ENCODE data around the gene RGS6.

Gene RGS6

DNA sequence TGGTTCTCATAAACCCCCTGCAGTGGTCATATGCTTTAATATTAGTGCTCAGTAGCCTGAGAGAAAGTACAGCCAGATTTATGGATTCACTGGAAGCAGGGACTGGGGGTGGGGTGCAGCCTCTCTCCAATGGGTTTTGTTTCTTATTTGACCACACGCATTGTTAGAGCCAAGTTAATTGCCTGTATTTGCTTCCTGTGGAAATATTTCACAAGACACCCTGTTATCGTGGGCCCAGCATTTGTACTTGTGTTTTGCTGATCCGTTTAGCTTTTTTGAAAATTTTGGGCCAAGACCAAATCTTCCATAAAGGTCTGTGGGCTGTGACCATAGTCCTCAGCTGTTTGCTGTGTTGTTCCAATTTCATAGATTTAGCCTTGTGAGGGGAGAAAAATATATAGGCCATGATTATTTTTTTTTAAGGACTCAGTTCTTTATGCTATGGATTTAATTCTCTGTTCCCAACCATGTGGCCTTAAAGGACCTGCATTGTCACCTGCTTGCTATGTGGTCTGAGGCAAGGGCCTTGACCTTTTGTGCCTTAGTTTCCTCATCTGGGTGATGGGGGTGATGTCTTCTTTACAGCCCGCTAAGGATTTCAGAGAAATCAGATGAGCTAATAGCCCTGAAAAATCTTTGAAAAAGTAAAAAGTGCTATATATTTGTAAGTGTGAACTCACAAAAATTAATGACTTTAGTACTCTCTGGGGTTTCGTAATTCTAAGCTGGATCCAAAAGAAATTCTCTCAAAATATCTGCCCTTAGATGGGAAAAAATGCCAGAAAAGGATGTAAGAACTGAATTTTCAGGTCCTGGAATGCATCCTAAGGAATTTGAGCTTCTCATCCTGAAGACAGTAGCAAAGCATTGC is 591.4 kb downstream of the RGS6 start:
- no peak for DNase-seq (ENCODE audit: low read depth)

- DNase-seq (ENCODE audit: low read depth), result no peak
Measured at GRCh38 chr14:72524295-72524629, 592.0 kb downstream of the RGS6 start.

- peak; percentile 78 for DNase-seq (ENCODE audit: low read depth)
Measured at GRCh38 chr14:72525087-72525915, 593.1 kb downstream of the RGS6 start.

DNA sequence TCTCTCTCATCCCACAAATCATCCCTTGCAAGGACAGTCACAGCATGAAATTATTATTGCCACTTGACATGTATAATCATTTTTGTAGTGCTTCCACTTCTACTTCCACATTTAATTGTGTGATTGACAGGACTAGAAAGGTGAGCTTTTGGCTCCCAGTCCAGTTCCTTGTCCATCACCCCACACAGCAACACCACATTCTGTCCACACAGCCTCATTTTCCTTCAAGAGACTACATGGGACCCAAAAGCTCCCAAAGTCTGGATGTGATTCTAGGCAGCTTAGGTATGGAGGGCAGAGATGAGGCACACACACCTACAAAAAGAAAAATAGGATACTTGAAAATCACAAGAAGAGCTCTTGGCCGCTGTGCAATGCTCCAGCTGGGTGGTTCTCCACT is 595.4 kb downstream of the RGS6 start:
- DNase-seq (ENCODE audit: low read depth), result no peak

- DNase-seq (ENCODE audit: low read depth), result no peak
Measured at GRCh38 chr14:72528059-72528862, 596.0 kb downstream of the RGS6 start.

DNA sequence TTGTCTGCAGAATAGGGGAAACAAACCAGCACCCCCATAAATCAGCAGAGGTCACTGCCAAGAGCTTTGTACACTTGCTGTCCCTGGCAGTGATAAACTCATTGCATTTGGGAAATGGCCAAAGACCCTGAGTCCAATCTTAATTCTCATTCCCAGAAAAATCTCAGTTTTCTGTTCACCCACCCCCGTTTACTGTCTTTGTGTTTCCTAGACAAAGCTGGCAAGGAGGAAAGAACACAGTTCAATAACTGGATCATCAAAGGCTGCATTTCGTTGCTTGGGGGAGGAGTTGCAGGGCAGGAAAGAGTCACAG is 596.6 kb downstream of the RGS6 start:
- DNase-seq (ENCODE audit: low read depth), result no peak

GRCh38 chr14:72532686-72533454 is 600.6 kb downstream of the RGS6 start:
- no peak for DNase-seq (ENCODE audit: low read depth)

- DNase-seq (ENCODE audit: low read depth), result no peak
Measured at GRCh38 chr14:72535485-72535884, 603.3 kb downstream of the RGS6 start.

DNA sequence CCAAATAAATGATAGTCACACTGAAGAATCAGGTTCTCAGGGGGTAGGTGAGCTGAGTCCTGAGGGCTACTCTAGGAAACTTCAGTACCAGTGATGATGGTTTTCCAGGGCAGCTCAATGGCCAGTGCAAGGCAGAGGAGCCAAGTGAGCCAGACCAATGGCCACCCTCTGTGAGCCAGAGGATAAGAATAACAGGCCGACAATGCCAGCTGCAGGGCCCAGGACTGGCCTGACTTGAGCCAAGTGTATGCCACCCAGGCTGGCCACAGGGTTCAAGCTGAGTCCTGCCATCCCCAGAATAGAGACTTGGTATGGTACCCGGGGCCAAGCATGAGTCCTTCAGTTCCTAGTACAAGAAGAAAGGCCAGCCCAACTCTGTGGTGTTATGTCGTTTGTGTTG is 606.2 kb downstream of the RGS6 start:
- no peak for DNase-seq (ENCODE audit: low read depth)

DNA sequence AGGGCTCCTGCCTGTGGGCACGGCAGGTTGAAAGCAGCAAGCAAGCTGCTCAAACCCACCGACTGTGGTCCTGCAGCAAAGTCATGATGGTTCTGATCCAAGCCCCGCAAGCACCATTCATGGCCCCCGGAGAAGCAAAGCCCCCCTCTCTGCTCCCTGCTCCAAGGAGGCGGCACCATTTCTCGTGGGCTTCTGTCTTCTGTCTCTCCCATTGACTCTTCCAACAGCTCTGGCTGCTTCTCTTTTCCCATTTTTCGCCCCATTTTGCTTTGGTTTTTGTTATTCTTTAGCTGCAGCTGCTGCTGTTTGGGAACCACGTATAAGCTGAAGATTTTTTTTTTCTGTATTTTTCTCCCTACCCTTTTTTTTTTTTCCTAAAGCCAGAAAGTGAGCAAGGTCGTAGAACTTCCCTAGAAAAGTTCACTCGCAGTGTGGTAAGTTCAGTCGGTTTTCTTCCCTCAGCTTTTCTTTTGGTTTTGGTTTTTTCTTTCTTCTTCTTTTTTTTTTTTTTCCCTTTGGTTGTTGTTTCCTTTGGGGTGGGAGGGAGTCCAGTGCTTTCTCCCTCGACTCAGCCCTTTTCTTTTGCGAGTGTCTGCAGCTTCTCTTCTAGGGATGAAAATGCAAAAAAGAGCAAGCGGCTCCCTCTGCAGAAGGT is 607.6 kb downstream of the RGS6 start:
- DNase-seq (ENCODE audit: low read depth), result no peak

DNA sequence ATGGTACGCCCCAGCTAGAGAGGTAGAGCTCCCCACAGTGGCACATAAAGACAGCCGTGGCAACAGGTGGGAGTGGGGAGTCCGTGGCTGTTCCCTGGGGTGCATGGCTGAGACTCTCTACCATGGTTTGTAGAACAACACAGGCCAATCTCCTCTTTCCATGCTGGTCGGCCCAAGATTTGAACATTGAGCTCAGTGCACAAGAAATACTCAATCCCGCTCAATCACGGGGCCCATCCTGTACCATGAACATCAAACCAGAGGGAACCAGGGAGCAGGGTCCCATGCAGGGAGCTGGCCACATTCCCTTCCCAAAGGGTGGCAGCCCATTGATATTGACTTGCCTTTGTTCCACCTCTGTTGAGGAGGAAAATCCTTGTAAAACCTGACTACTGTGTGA is 608.6 kb downstream of the RGS6 start:
- DNase-seq (ENCODE audit: low read depth), result no peak

DNA sequence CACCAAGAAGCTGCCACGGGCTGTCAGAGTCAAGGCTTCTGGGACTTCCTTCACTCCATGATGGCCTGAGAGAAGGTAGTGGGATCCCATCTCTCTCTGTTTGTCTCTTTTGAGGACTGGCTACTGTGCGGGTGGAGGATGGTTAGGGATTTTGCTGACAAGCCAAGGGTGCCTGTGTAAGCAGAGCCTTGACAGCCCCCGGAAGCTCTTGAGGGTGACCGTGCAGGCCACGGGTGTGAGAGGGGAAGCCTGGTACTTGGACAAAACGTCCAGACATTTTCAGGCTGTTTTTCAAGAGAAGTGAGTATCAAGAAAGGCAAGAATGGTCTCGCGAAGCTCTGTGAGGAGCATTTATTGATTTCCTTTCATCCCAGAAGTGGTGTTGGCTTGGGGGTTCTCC is 609.3 kb downstream of the RGS6 start:
- DNase-seq (ENCODE audit: low read depth), result no peak

DNA sequence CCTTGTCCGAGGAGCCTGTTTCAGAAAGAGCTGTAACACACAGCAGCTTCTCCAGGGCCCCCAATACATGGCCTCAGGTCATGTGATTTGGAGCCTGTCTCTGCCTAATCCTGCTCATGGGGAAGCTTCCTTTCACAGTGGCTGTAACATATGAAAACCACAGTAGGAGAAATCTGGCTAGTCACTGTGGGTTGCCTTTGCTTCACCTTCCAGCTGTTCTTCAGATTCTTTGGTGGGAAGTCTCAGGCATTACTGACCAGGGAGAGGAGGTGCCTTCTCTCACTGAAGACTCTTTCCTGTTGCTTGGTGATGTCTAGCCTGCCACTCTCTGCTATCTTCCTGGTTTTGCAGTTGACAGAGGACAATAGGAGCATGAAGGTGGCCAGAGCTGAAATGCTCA is 611.1 kb downstream of the RGS6 start:
- no peak for DNase-seq (ENCODE audit: low read depth)

GRCh38 chr14:72544615-72545387 is 612.6 kb downstream of the RGS6 start:
- DNase-seq (ENCODE audit: low read depth), result no peak

- no peak for DNase-seq (ENCODE audit: low read depth)
Measured at GRCh38 chr14:72545411-72546311, 613.4 kb downstream of the RGS6 start.

GRCh38 chr14:72546344-72547016 is 614.3 kb downstream of the RGS6 start:
- DNase-seq (ENCODE audit: low read depth), result no peak

DNA sequence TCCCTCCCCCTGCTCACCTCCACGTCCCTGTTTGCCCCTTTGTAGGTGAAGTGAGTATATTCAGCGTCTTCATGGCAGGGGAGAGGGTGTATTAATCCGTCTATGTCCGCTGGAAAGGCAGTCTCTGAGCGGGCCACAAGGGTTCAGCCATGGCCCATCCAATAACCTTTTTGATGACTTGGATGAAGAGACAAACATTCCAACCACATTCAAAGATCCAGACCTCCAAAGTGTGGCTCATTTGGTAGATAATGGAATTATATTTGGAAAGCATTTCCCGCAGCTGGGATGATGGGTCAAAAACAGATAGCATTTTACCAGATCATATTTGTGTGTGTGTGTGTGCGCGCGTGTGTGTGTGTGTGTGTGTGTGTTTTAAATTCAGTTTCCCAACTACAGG is 615.8 kb downstream of the RGS6 start:
- no peak for DNase-seq (ENCODE audit: low read depth)

DNA sequence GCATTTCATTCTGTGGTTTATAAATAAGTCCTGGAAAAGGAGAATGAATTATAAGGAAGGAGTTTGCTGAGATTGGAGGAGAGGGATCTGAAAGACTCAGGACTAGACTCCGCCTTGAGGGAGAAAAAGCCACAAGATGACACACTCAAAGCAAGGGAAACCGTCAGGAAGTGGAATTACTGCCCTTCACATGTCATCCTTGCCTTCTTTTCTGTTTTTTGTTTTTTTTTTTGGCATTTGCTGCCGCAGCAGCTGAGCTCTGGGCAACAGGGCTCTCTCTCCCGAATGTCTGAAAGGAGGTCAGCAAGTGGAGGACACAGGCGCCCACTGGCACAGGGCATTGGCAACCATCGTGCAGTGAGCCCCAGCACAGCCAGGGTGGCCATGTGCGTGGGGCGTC is 616.8 kb downstream of the RGS6 start:
- no peak for DNase-seq (ENCODE audit: low read depth)

DNA sequence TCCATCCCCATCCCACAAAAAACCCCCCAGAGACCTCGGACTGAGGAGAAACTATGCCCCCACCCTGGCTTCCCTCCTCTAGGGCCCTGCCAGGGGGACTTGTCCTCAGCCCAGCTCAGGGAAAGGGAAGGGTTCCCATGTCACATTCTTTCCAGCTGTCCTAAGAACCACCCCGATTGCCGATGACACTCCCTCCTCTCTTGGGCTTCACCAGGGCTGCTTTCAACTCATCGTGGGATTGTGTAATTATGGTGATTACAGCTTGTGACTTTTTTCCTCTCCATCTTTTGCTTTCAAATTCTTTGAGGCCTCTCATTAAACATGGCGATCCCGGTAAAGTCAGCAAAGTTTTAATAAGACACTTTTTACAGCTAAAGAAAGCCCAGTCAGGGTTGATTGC is 617.6 kb downstream of the RGS6 start:
- no peak for DNase-seq (ENCODE audit: low read depth)

Measured in HS-27A (cell line).